ENCODE results near the gene NT5C3A. TPM values are rescaled to one million over a fixed set of nuclear protein-coding genes. Genes with fewer than 3 reads are reported as not detected.
"Not testable (repeated sequence)": the region's sequence is repeated elsewhere in the genome, so short reads cannot be mapped to it uniquely, and the experiment has no call there.

The NT5C3A gene
- total RNA-seq, 4 donors from 2014 or later = 30.6 to 44.6 (median 38.9) TPM

DNA sequence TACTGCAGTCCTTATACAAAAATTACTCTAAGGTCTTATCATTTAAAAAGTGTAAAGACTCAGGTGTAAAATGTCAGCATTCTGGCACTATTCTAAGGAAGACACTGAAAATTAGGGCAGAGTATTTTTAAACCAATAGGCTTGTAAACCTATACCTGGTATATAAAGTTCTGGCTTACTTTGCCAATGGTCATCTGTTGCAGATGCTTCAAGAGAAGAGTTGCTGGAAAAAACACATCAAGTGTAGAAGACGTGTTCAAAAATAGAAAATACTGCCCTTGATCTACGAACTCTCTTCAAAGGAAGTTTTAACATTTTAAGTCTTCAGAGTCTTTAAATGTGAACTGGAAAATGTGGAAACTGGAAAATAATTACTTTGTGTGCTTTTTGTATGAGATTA lies 23.9 kb downstream of the NT5C3A start:
- no peak for DNase-seq (ENCODE audit: low spot score in 2 of 2)
- TF ChIP-seq, protein P1, sequence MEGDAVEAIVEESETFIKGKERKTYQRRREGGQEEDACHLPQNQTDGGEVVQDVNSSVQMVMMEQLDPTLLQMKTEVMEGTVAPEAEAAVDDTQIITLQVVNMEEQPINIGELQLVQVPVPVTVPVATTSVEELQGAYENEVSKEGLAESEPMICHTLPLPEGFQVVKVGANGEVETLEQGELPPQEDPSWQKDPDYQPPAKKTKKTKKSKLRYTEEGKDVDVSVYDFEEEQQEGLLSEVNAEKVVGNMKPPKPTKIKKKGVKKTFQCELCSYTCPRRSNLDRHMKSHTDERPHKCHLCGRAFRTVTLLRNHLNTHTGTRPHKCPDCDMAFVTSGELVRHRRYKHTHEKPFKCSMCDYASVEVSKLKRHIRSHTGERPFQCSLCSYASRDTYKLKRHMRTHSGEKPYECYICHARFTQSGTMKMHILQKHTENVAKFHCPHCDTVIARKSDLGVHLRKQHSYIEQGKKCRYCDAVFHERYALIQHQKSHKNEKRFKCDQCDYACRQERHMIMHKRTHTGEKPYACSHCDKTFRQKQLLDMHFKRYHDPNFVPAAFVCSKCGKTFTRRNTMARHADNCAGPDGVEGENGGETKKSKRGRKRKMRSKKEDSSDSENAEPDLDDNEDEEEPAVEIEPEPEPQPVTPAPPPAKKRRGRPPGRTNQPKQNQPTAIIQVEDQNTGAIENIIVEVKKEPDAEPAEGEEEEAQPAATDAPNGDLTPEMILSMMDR (IDR thresholded peaks at IDR 0.05) = no peak
- no peak for TF ChIP-seq POLR2A (IDR thresholded peaks at IDR 0.05)
- intact Hi-C loops (cut with DNase I; ENCODE audit: low total_unique reads) = no loop called here
- H3K4me3 ChIP-seq (ENCODE audit: low read depth, poor library complexity, severe bottlenecking) = no peak overlapping the region
- WGBS, 2 donors = 12 to 23% methylated on average over 2 of the region's 2 CpGs

DNA sequence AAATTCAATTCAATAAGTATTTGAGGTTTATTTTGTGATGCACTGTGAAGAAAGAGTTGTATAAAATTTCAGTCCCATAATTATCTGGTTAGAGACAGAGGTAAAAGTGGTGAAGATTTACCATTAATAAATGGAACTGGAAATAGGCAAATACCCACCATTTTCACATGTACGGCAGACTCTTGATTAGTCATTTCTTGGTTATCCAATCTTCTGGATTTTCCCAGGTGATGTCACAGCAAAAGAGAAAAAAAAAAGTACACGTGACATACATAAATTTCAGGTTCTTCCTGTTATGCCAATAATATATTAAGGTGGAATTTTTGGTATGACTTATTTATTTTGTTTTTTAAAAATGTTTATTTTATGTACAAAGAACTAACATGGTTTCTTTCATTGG lies 26.8 kb downstream of the NT5C3A start:
- intact Hi-C loops (cut with DNase I; ENCODE audit: low total_unique reads) = no loop called here
- no peak for DNase-seq (ENCODE audit: low spot score in 2 of 2)
- no peak overlapping the region for H3K4me3 ChIP-seq (ENCODE audit: low read depth, poor library complexity, severe bottlenecking)
- WGBS, 2 donors = 67 to 76% methylated on average over 2 of the region's 2 CpGs
- TF ChIP-seq, protein P1 (IDR thresholded peaks at IDR 0.05) = no peak
- no peak for TF ChIP-seq POLR2A (IDR thresholded peaks at IDR 0.05)

DNA sequence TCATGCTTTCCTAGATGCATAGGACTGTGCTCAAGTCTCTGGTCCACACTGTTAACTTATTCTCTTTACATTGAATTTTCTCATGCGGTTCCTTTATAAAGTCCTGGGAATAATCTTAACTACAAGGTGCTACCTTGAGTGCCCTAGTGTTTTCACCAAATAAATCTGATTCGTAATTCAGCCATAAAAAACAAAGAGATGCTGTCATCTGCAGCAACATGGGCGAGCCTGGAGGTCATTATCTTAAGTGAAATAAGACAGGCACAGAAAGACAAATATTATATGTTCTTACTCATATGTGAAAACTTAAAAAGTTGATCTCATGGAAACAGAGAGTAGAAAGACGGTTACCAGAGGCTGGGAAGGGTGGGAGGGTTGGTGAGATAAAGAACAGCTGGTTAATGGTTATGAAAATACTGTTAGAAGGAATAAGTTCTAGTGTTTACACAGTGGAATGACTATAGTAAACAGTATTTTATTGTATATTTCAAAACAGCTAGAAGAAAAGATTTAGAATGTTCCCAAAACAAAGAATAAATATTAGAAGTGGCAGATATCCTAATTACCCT lies 38.3 kb downstream of the NT5C3A start:
- WGBS, 2 donors = 93 to 94% methylated on average over 4 of the region's 4 CpGs
- no peak for DNase-seq (ENCODE audit: low spot score in 2 of 2)
- no peak overlapping the region for H3K4me3 ChIP-seq (ENCODE audit: low read depth, poor library complexity, severe bottlenecking)
- TF ChIP-seq, protein P1 (IDR thresholded peaks at IDR 0.05) = no peak
- no peak for TF ChIP-seq POLR2A (IDR thresholded peaks at IDR 0.05)
- intact Hi-C loops (cut with DNase I; ENCODE audit: low total_unique reads) = no loop called here

DNA sequence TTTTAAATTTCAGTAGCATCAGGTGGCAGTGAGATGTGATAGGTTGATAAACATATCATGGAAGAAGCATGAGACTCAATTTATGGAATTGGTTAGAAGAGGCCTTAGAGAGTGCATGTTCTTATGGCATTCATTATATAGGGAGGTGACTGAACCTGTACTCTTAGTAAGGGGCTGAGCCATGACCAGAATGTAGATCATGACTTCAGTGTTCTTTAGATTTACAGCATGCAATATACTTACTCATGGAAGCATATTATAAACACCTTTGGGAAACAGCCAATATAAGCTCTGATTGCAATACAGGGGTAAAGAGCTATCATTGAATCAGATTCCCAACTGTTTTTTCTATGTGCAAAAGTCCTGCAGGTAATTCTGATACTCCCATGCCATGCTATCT lies 50.2 kb downstream of the NT5C3A start:
- no peak for DNase-seq (ENCODE audit: low spot score in 2 of 2)
- intact Hi-C loops (cut with DNase I; ENCODE audit: low total_unique reads) = no loop called here
- no peak for TF ChIP-seq POLR2A (IDR thresholded peaks at IDR 0.05)
- TF ChIP-seq, protein P1 (IDR thresholded peaks at IDR 0.05) = no peak

DNA sequence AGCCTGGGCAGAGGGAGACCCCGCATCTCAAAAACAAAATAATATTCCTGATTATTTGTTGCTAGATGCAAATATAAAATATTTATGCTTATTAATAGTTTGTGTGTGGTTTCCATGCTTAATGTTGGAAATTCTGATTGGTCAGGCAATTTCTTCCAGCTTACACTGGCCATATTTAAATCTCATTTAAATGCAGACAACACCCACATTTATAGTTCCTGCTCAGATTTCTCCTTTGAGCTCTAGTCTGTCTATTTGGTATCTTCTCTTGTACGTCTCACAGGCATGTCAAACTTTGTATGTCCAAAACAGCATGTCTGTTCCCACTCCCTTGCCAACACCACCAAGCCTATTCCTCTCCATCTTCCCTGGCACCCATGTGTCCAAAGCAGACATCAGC lies 52.8 kb downstream of the NT5C3A start:
- H3K4me3 ChIP-seq (ENCODE audit: low read depth, poor library complexity, severe bottlenecking) = no peak overlapping the region
- intact Hi-C loops (cut with DNase I; ENCODE audit: low total_unique reads) = no loop called here
- DNase-seq (ENCODE audit: low spot score in 2 of 2) = no peak
- TF ChIP-seq POLR2A (IDR thresholded peaks at IDR 0.05) = no peak
- TF ChIP-seq, protein P1 (IDR thresholded peaks at IDR 0.05) = no peak
- WGBS, 2 donors = 91 to 93% methylated on average over 2 of the region's 2 CpGs

More for the DNA sequence above, 50.2 kb downstream of the NT5C3A start:
- no peak overlapping the region for H3K4me3 ChIP-seq (ENCODE audit: low read depth, poor library complexity, severe bottlenecking)

DNA sequence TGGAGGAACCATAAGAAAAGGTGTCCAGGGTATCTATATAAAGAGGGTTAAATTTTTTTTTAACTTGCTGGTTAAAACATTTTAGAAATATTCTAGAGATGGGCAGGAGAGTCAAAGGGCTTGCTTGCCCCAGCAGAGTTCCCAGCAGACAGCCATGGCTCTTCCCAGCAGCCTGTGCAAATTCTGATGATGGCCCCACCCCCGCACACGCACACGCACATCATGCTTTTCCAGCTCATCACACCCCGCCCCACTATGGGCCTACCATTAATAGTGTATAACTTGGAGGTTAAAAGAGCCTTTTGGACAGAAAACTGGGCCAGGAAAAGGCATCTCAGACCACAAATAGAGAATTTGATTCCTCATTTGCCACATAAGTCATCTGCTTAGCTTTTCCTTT lies 56.9 kb downstream of the NT5C3A start:
- 81 to 94% methylated on average over 4 of the region's 4 CpGs for WGBS, 2 donors
- H3K4me3 ChIP-seq (ENCODE audit: low read depth, poor library complexity, severe bottlenecking); intact Hi-C loops (cut with DNase I; ENCODE audit: low total_unique reads); DNase-seq (ENCODE audit: low spot score in 2 of 2): not testable (repeated sequence)

DNA sequence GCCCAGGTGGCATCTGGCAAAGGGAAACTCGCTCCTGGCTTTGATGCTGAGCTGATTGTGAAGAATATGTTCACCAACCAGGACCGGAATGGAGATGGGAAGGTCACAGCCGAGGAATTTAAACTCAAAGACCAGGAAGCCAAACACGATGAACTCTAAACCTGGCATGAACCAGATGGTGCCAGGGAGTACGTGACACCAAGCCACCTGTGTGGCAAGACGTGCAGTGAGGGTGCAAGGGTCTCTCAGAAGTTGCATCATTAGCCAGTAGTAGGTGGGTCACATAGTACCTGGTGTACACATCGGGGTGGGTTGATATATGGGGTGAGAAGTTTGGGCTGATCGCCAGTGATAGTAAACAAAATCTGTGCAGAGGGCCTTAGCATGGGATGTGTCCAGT lies 57.4 kb downstream of the NT5C3A start:
- DNase-seq (ENCODE audit: low spot score in 2 of 2); H3K4me3 ChIP-seq (ENCODE audit: low read depth, poor library complexity, severe bottlenecking); intact Hi-C loops (cut with DNase I; ENCODE audit: low total_unique reads): not testable (repeated sequence)
- 87 to 95% methylated on average over 8 of the region's 8 CpGs for WGBS, 2 donors

DNA sequence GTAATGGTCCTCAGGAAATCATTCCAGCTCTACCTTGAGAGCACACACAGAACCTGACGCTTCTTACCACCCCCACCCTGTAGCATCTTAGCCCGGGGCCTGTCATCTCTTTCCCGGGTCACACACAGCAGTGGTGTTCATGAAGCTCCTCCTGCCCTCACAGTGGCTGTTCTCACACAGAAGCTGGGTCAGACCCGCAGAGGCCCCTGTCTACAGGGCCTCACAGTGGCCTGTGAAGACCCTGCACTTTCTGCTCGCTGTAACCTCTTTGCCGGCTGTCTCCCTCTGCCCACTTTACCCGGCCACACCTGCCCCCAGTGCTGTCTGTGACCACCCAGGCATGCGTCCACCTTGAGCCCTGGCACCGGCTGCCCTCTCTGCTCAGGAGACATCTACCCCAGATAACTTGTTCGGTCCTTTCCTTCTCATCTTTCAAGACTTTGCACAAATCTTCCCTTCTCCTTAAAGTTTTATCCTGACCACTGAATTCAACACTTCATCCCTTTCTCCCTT lies 58.4 kb downstream of the NT5C3A start:
- DNase-seq (ENCODE audit: low spot score in 2 of 2); intact Hi-C loops (cut with DNase I; ENCODE audit: low total_unique reads); H3K4me3 ChIP-seq (ENCODE audit: low read depth, poor library complexity, severe bottlenecking): not testable (repeated sequence)
- WGBS, 2 donors = 89% methylated on average over 10 of the region's 10 CpGs

DNA sequence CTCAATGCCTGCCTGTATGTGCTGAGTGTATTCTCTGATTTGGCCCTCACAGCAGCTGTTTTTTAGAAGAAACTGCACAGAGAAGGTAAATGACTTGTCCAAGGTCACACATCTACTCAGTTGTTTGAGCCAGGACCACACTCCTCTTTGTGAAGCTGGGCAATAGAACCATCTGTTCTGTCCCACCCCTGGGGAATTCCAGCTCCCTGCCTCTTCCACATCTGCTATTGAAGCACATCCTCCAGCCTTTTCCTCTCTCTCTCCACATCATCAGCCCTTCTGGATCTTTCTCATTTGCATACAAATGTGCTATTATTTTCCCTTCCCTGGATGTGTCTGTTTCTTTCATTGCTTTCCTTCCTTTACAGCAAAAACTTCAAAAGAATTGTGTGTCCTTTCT lies 59.5 kb downstream of the NT5C3A start:
- intact Hi-C loops (cut with DNase I; ENCODE audit: low total_unique reads); H3K4me3 ChIP-seq (ENCODE audit: low read depth, poor library complexity, severe bottlenecking); DNase-seq (ENCODE audit: low spot score in 2 of 2): not testable (repeated sequence)

DNA sequence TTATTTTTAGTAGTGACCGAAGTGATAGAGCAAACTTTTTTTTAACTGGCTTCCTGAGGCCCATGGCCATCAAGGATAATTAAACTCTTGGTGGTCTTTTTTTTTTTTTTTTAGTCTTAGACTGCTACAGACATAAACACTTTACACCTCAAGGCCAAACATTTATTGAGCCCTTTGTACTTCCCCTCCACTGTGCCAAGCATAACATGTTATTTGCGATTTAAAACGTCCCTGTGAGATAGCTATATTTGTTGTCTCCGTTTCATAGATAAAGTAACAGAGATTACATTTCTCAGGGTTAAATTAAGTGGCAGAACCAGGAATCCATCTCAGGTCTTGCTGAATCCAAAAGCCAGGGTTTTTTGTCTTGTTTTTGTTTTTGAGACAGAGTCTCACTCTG lies 63.2 kb downstream of the NT5C3A start:
- WGBS, 2 donors = 33 to 49% methylated on average over 4 of the region's 4 CpGs
- DNase-seq (ENCODE audit: low spot score in 2 of 2); intact Hi-C loops (cut with DNase I; ENCODE audit: low total_unique reads); H3K4me3 ChIP-seq (ENCODE audit: low read depth, poor library complexity, severe bottlenecking): not testable (repeated sequence)
